Astrocyte (in vitro differentiated cells and primary cell): ENCODE data around the gene PPM1L. TPM values are rescaled to one million over a fixed set of nuclear protein-coding genes. Genes with fewer than 3 reads are reported as not detected.

Experiments
- DNase-seq: peaks from one replicate; pipeline ENCODE4 v3.0.0-alpha.2; 2010; ENCODE audit warnings: low read depth
- FAIRE-seq: peaks from 2 replicates; lab custom pipeline; 2011; peaks lifted over from hg19 to GRCh38; lab: Jason Lieb, UNC
- H2AFZ ChIP-seq: 2 replicates; pipeline ENCODE4 v1.6.0; 2012; ENCODE audit warnings: low read depth, low read length, inconsistent platforms
- H3K27ac ChIP-seq: 2 replicates; pipeline ENCODE4 v1.5.1; 2011; ENCODE audit warnings: low read depth, low read length, inconsistent platforms
- H3K27me3 ChIP-seq: 2 replicates; pipeline ENCODE4 v1.6.0; 2011; ENCODE audit warnings: low read length, inconsistent platforms; ENCODE audit not compliant: insufficient read depth
- H3K36me3 ChIP-seq: 2 replicates; pipeline ENCODE4 v1.5.1; 2011; ENCODE audit warnings: low read length, inconsistent platforms; ENCODE audit not compliant: insufficient read depth
- H3K4me1 ChIP-seq: 2 replicates; pipeline ENCODE4 v1.5.1; 2011; ENCODE audit warnings: low read length, inconsistent platforms; ENCODE audit not compliant: insufficient read depth
- H3K4me2 ChIP-seq: 2 replicates; pipeline ENCODE4 v1.6.0; 2012; ENCODE audit warnings: low read length, inconsistent platforms
- H3K4me3 ChIP-seq: 2 replicates; pipeline ENCODE4 v1.5.1; 2011; ENCODE audit warnings: low read depth, mild to moderate bottlenecking, low read length, inconsistent platforms; ENCODE audit not compliant: insufficient read depth
- H3K79me2 ChIP-seq: 2 replicates; pipeline ENCODE4 v1.6.0; 2012; ENCODE audit warnings: mild to moderate bottlenecking, low read length, inconsistent platforms; ENCODE audit not compliant: insufficient read depth
- H3K9ac ChIP-seq: 2 replicates; pipeline ENCODE4 v1.6.0; 2012; ENCODE audit warnings: mild to moderate bottlenecking, low read length, inconsistent platforms
- H3K9me3 ChIP-seq: 2 replicates; pipeline ENCODE4 v1.5.1; 2012; ENCODE audit warnings: low read depth, mild to moderate bottlenecking, low read length, inconsistent platforms; ENCODE audit not compliant: insufficient read depth
- H4K20me1 ChIP-seq: 2 replicates; pipeline ENCODE4 v1.6.0; 2012; ENCODE audit warnings: low read length, inconsistent platforms; ENCODE audit not compliant: insufficient read depth
- H3K27ac Mint-ChIP-seq: one replicate; pipeline ENCODE4 v1.8.0; 2021; ENCODE audit warnings: mild to moderate bottlenecking, mixed read lengths; ENCODE audit not compliant: unreplicated experiment
- H3K27me3 Mint-ChIP-seq: one replicate; pipeline ENCODE4 v1.8.0; 2021; ENCODE audit warnings: low read depth, mixed read lengths; ENCODE audit not compliant: unreplicated experiment
- H3K36me3 Mint-ChIP-seq: one replicate; pipeline ENCODE4 v1.8.0; 2021; ENCODE audit warnings: low read depth, mixed read lengths; ENCODE audit not compliant: unreplicated experiment
- H3K4me1 Mint-ChIP-seq: one replicate; pipeline ENCODE4 v1.8.0; 2021; ENCODE audit warnings: low read depth, mixed read lengths; ENCODE audit not compliant: unreplicated experiment
- H3K4me3 Mint-ChIP-seq: one replicate; pipeline ENCODE4 v1.8.0; 2021; ENCODE audit warnings: mild to moderate bottlenecking, moderate library complexity, mixed read lengths; ENCODE audit not compliant: unreplicated experiment
- H3K9me3 Mint-ChIP-seq: one replicate; pipeline ENCODE4 v1.8.0; 2021; ENCODE audit warnings: mild to moderate bottlenecking, mixed read lengths; ENCODE audit not compliant: unreplicated experiment
- EZH2 ChIP-seq: IDR thresholded peaks from 2 replicates; pipeline ENCODE4 v1.6.1; 2012; ENCODE audit warnings: mild to moderate bottlenecking, low read length, inconsistent platforms; ENCODE audit not compliant: insufficient read depth
- total RNA-seq: library from RNA; stranded (reverse); gene quantifications from 2 replicates; pipeline ENCODE4 v1.2.1, GENCODE V29; 2021
- TF ChIP-seq, protein P1 (sequence below): IDR thresholded peaks from 2 replicates; pipeline ENCODE4 v1.5.1; 2011; ENCODE audit warnings: low read depth, mild to moderate bottlenecking, inconsistent platforms, low read length, moderate library complexity; ENCODE audit not compliant: insufficient read depth

PPM1L gene
- total RNA-seq, 1 donor from 2014 or later = 6.3 TPM

DNA sequence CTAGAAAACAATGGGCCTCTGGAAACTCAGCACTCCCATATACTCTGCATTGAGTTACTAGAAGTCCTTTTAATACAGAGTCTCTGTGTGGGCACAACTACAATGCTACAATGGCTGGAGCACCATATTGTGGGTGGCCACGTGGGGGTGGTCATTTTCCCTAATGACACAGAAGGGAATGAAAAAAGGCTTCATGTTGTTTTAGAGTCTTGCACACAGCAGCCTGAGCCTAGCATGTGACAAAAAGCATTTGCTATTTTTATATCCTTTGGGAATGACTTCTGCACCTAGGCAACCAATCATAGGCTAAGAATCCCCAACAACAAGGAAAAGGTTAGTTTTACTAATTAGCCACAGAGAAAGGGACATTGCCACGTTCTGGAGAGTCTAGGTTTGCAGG is 120.6 kb downstream of the PPM1L start:
- no peak for FAIRE-seq
- H3K9me3 Mint-ChIP-seq = peaks cover 3% of the 10 kb centered on the region

DNA sequence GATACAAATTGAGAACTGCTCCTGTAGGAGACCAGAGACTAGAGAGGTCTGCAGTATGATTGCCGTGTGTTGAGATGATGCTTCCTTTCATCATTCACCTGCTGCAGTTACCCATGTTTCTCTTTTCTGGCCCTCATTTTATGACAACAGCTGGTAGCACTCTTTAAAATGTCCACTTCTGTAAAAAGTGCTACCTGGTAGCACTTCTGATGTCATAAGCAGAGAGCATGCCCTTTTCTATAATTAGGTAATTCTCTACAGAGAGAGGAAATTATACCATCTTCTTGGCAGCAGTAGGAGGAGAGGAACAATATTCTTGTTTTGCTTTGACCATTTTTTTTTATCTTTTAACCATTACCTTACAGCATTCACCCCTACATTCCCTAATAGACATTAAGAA is 123.8 kb downstream of the PPM1L start:
- Histone ChIP-seq H3K27ac (no peak overlapping the region), H3K9ac (no peak overlapping the region), H3K79me2 (no peaks in the 10 kb centered on the region), H3K4me1 (no peaks in the 10 kb centered on the region), H3K27me3 (no peaks in the 10 kb centered on the region), H3K36me3 (no peaks in the 10 kb centered on the region), H2AFZ (no peak overlapping the region), H3K9me3 (no peaks in the 10 kb centered on the region), H3K4me2 (no peak overlapping the region), H4K20me1 (no peaks in the 10 kb centered on the region), H3K4me3 (no peak overlapping the region)
- no peak overlapping the region for H3K4me3 Mint-ChIP-seq
- FAIRE-seq (no peak), DNase-seq (no peak)
- no peaks in the 10 kb centered on the region for H3K27me3 Mint-ChIP-seq
- H3K4me1 Mint-ChIP-seq = peaks cover 4% of the 10 kb centered on the region
- no peaks in the 10 kb centered on the region for H3K36me3 Mint-ChIP-seq
- H3K27ac Mint-ChIP-seq = no peak overlapping the region
- no peak for TF ChIP-seq EZH2
- TF ChIP-seq, protein P1, sequence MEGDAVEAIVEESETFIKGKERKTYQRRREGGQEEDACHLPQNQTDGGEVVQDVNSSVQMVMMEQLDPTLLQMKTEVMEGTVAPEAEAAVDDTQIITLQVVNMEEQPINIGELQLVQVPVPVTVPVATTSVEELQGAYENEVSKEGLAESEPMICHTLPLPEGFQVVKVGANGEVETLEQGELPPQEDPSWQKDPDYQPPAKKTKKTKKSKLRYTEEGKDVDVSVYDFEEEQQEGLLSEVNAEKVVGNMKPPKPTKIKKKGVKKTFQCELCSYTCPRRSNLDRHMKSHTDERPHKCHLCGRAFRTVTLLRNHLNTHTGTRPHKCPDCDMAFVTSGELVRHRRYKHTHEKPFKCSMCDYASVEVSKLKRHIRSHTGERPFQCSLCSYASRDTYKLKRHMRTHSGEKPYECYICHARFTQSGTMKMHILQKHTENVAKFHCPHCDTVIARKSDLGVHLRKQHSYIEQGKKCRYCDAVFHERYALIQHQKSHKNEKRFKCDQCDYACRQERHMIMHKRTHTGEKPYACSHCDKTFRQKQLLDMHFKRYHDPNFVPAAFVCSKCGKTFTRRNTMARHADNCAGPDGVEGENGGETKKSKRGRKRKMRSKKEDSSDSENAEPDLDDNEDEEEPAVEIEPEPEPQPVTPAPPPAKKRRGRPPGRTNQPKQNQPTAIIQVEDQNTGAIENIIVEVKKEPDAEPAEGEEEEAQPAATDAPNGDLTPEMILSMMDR = no peak
- peaks cover 3% of the 10 kb centered on the region for H3K9me3 Mint-ChIP-seq

More for the DNA sequence above, 120.6 kb downstream of the PPM1L start:
- no peaks in the 10 kb centered on the region for H3K9me3 ChIP-seq
- no peak for DNase-seq
- no peaks in the 10 kb centered on the region for H3K79me2 ChIP-seq
- no peak overlapping the region for H3K4me3 Mint-ChIP-seq
- H3K4me1 ChIP-seq = no peaks in the 10 kb centered on the region
- no peaks in the 10 kb centered on the region for H3K4me1 Mint-ChIP-seq
- H3K4me3 ChIP-seq = no peak overlapping the region
- TF ChIP-seq, protein P1 = no peak
- TF ChIP-seq EZH2 = no peak
- no peak overlapping the region for H3K4me2 ChIP-seq
- H3K36me3 ChIP-seq = no peaks in the 10 kb centered on the region
- H3K9ac ChIP-seq = no peak overlapping the region
- no peaks in the 10 kb centered on the region for H4K20me1 ChIP-seq
- H3K27me3 ChIP-seq = no peaks in the 10 kb centered on the region
- no peaks in the 10 kb centered on the region for H3K27me3 Mint-ChIP-seq
- no peak overlapping the region for H3K27ac ChIP-seq
- no peak overlapping the region for H2AFZ ChIP-seq
- no peak overlapping the region for H3K27ac Mint-ChIP-seq
- H3K36me3 Mint-ChIP-seq = no peaks in the 10 kb centered on the region

DNA sequence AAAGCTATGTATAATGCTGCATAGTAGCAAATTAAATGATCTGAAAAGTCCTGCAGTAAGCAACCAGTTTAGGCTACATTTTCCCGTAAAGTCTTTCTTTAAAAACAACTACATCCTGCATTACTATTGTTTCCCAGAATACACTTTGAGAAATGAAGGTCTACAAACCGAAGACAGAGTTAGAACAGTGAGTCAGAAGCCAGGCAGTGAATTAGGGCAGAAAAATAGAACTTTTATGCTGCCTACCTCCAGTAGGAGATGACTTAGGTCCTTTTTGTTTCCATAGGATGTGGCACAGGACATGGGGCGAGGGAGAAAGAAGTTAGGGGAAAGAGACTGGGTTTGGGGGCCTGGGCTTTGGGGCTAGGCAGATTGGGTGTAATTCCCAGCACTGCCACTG is 127.3 kb downstream of the PPM1L start:
- Histone ChIP-seq H3K27ac (no peak overlapping the region), H4K20me1 (no peaks in the 10 kb centered on the region), H3K4me3 (no peak overlapping the region), H2AFZ (no peak overlapping the region), H3K4me2 (no peak overlapping the region), H3K79me2 (no peaks in the 10 kb centered on the region), H3K36me3 (no peaks in the 10 kb centered on the region), H3K9me3 (no peaks in the 10 kb centered on the region), H3K4me1 (peaks cover 4% of the 10 kb centered on the region), H3K9ac (no peak overlapping the region), H3K27me3 (no peaks in the 10 kb centered on the region)
- no peak for FAIRE-seq
- no peak overlapping the region for H3K4me3 Mint-ChIP-seq
- no peak for DNase-seq
- H3K27me3 Mint-ChIP-seq = no peaks in the 10 kb centered on the region
- no peak for TF ChIP-seq EZH2
- TF ChIP-seq, protein P1 = no peak
- peak overlapping the region; percentile 11 for H3K27ac Mint-ChIP-seq
- peaks cover 14% of the 10 kb centered on the region for H3K4me1 Mint-ChIP-seq
- peaks cover 4% of the 10 kb centered on the region for H3K9me3 Mint-ChIP-seq
- no peaks in the 10 kb centered on the region for H3K36me3 Mint-ChIP-seq
